Transverse colon (tissue), 4 donors: ENCODE data around the gene PIGV. TPM values are rescaled to one million over a fixed set of nuclear protein-coding genes. Genes with fewer than 3 reads are reported as not detected.

Experiments used
- DNase-seq: peaks from one replicate; pipeline ENCODE4 v3.0.0-alpha.2; 2019
- H3K27ac ChIP-seq, 4 donors: fragments of 200-600 bp; sonication (generic); 2 replicates each; pipeline ENCODE4 v1.5.1; 2016 to 2018; ENCODE audit warnings: inconsistent platforms in 4 of 4
- H3K27me3 ChIP-seq: fragments of 200-600 bp; sonication (generic); 2 replicates; pipeline ENCODE4 v1.5.1; 2017; ENCODE audit warnings: inconsistent platforms
- H3K36me3 ChIP-seq, 4 donors: fragments of 200-600 bp; sonication (generic); 2 replicates each; pipeline ENCODE4 v1.5.1; 2017 to 2019; ENCODE audit warnings: inconsistent platforms in 4 of 4
- H3K4me1 ChIP-seq, 4 donors: fragments of 200-600 bp; sonication (generic); 2 replicates each; pipeline ENCODE4 v1.5.1; 2017 to 2020; ENCODE audit warnings: inconsistent platforms in 4 of 4
- H3K4me3 ChIP-seq, 4 donors: fragments of 200-600 bp; sonication (generic); 1 replicate in 1 of 4; 2 replicates in 3 of 4; pipeline versions ENCODE4 v1.5.1 to v1.6.1; 2017 to 2019; ENCODE audit warnings: inconsistent platforms in 4 of 4
- H3K9me3 ChIP-seq, 2 donors: fragments of 200-600 bp; sonication (generic); 2 replicates each; pipeline ENCODE4 v1.5.1; 2017 to 2019; ENCODE audit warnings: inconsistent platforms in 2 of 2
- CTCF ChIP-seq, 5 experiments: fragments of 200-600 bp in 3 of 5; fragments of 450-650 bp in 2 of 5; sonication (generic) in 3 of 5; IDR thresholded peaks; 1 replicate in 2 of 5; 2 replicates in 3 of 5; pipeline ENCODE4 v1.5.1; 2016 to 2017; ENCODE audit warnings: antibody characterized with exemption in 5 of 5, inconsistent platforms in 3 of 5, mild to moderate bottlenecking in 2 of 5, moderate library complexity in 1 of 5
- EP300 ChIP-seq: sonication (generic); formaldehyde crosslinking; IDR thresholded peaks from one replicate; pipeline ENCODE4 v1.6.1; 2017; ENCODE audit warnings: antibody characterized with exemption, low read depth
- POLR2A ChIP-seq: fragments of 450-650 bp; IDR thresholded peaks from one replicate; pipeline ENCODE4 v1.6.1; 2016; ENCODE audit warnings: antibody characterized with exemption, mild to moderate bottlenecking, moderate library complexity
- POLR2AphosphoS5 ChIP-seq, 3 donors: sonication (generic); formaldehyde crosslinking; IDR thresholded peaks; one replicate each; pipeline ENCODE4 v1.6.1; 2016; ENCODE audit warnings: antibody characterized with exemption in 3 of 3
- WGBS, 2 donors: methylation state at CpG; one replicate each; pipeline ENCODE4 v1.1.5; 2018; ENCODE audit warnings: low coverage in 1 of 2; 5-methylcytosine and 5-hydroxymethylcytosine counted together
- in situ Hi-C, 4 donors: fragments of 200-750 bp; cut with MboI; loops; one replicate each; pipeline versions ENCODE4 v1.15.0 to v1.15.1; 2017; ENCODE audit warnings: low sequenced_read_pairs in 3 of 4, low pct_ligation_motif_present in 1 of 4, low pct_unique_long_range_greater_than_20kb in 1 of 4
- intact Hi-C: fragments of 100-400 bp; cut with DNase I; formaldehyde crosslinking; loops from one replicate; pipeline ENCODE4 v1.15.1; 2023; ENCODE audit warnings: low total_unique reads
- total RNA-seq, 4 donors: library from RNA; depleted of rRNA; stranded (reverse); fragments of >200 nt; gene quantifications; one replicate each; pipeline ENCODE4 v1.1.0, GENCODE V29; 2016

The PIGV gene
- total RNA-seq, 4 donors from 2014 or later: 16.1 to 32.2 (median 24.2) TPM

GRCh38 chr1:26771285-26771642 is 16.5 kb upstream of the PIGV start:
- no peaks in the 10 kb centered on the region for H3K27me3 ChIP-seq
- 55% methylated on average over 3 of the region's 3 CpGs; no CpG with 5 or more reads in 1 of the 2 donors for WGBS, 2 donors
- H3K27ac ChIP-seq: peak overlapping the region; percentile 42 to 67 (median 61)
- H3K36me3 ChIP-seq: peaks cover 0 to 84% (median 33%) of the 10 kb centered on the region in 4 donors
- H3K9me3 ChIP-seq: no peaks in the 10 kb centered on the region
- no peak for TF ChIP-seq POLR2AphosphoS5 (IDR thresholded peaks at IDR 0.05)
- TF ChIP-seq EP300: no peak
- TF ChIP-seq POLR2A: no peak
- no peak for TF ChIP-seq CTCF (IDR thresholded peaks at IDR 0.05)
- no peak for DNase-seq
- in situ Hi-C loops (no loop called here), intact Hi-C loops (no loop called here)
- peaks cover 8 to 20% (median 16%) of the 10 kb centered on the region in 4 donors for H3K4me1 ChIP-seq
- no peak overlapping the region for H3K4me3 ChIP-seq

- intact Hi-C loops: no loop called here
- WGBS, 2 donors: 72 to 85% methylated on average over 2 of the region's 2 CpGs
- peak overlapping the region; percentile 42 to 67 (median 61) for H3K27ac ChIP-seq
- H3K36me3 ChIP-seq: peaks cover 0 to 84% (median 32%) of the 10 kb centered on the region in 4 donors
- no peaks in the 10 kb centered on the region for H3K9me3 ChIP-seq
- H3K27me3 ChIP-seq: no peaks in the 10 kb centered on the region
- DNase-seq: no peak
- TF ChIP-seq POLR2A (no peak), POLR2AphosphoS5 (IDR thresholded peaks at IDR 0.05) (peak in 1 of 3 donors; percentile 16)
- in situ Hi-C loops: no loop called here
- H3K4me3 ChIP-seq: no peak overlapping the region
- H3K4me1 ChIP-seq: peaks cover 8 to 20% (median 16%) of the 10 kb centered on the region in 4 donors
Observed at GRCh38 chr1:26771643-26772321, 16.0 kb upstream of the PIGV start.

DNA sequence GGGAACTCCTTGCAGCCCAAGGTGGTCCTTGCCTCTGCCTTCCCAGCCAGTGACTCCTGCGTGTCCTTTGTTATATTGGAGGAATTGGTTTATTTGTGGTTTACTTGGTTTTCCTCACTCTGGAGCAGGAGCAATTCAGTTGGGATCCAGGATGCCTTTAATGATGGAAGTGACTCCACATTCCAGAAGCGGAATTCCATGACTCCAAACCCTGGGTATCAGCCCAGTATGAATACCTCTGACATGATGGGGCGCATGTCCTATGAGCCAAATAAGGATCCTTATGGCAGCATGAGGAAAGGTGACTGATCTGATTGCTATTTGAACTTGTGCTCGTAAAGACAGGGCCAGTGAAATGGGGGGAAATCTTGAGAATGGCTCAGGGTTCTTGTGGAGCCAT is 15.1 kb upstream of the PIGV start:
- peaks cover 8 to 20% (median 16%) of the 10 kb centered on the region in 4 donors for H3K4me1 ChIP-seq
- H3K9me3 ChIP-seq: no peaks in the 10 kb centered on the region
- TF ChIP-seq EP300 (no peak), POLR2AphosphoS5 (IDR thresholded peaks at IDR 0.05) (no peak), CTCF (IDR thresholded peaks at IDR 0.05) (no peak)
- H3K27ac ChIP-seq: peak overlapping the region; percentile 42 to 67 (median 61)
- peaks cover 0 to 81% (median 33%) of the 10 kb centered on the region in 4 donors for H3K36me3 ChIP-seq
- H3K27me3 ChIP-seq: no peaks in the 10 kb centered on the region
- H3K4me3 ChIP-seq: no peak overlapping the region
- no peak for DNase-seq
- intact Hi-C loops (no loop called here), in situ Hi-C loops (no loop called here)
- WGBS, 2 donors: 82% methylated on average over 4 of the region's 4 CpGs; no CpG with 5 or more reads in 1 of the 2 donors

- Histone ChIP-seq H3K9me3 (no peaks in the 10 kb centered on the region), H3K27ac (no peak overlapping the region), H3K27me3 (no peaks in the 10 kb centered on the region), H3K4me1 (peaks cover 8 to 14% (median 12%) of the 10 kb centered on the region in 4 donors), H3K4me3 (no peak overlapping the region), H3K36me3 (peaks cover 0 to 85% (median 41%) of the 10 kb centered on the region in 4 donors)
- intact Hi-C loops: no loop called here
- in situ Hi-C loops: no loop called here
- WGBS, 2 donors: 94% methylated on average over 11 of the region's 13 CpGs; no CpG with 5 or more reads in 1 of the 2 donors
- no peak for DNase-seq
- TF ChIP-seq CTCF (IDR thresholded peaks at IDR 0.05) (no peak), POLR2AphosphoS5 (IDR thresholded peaks at IDR 0.05) (no peak), EP300 (no peak), POLR2A (no peak)
Observed at GRCh38 chr1:26774462-26774861, 13.3 kb upstream of the PIGV start.
